ENCODE results near the gene RPL31.
"Not testable (repeated sequence)": the region's sequence is repeated elsewhere in the genome, so short reads cannot be mapped to it uniquely, and the experiment has no call there.

Gene RPL31

DNA sequence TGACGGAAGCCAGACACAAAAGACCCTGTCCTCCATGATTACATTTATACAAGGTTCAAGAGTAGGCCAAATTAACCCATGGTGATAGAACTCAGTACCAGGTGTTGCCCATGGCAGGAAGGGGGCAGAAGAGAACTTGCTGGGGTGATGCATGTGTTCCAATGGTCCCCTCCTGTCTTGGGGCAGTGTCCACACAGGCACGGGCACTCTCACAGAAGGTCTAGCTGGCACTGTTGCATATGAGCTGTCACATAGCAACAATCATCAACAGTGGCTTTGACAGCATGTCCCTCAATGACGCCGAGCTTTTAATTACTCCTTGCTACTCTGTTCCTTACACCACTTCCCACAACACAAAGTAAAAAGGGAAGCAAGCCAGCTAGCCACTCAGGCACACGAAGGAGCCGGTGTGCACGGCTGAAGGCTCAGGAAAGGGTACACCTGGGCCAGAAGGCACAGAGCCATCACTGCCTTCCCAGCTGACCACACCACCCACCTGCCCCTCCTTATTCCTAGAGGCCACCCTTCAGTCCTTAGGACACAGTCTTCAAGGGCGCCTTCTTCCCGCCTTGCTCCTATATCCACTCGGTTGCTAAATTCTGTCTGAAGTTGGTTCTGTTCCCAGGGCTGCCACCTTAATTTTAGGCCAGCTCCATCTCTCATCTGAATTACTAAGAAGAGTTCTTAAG lies 28.9 kb downstream of the RPL31 start:
- DNase-seq, result no peak

DNA sequence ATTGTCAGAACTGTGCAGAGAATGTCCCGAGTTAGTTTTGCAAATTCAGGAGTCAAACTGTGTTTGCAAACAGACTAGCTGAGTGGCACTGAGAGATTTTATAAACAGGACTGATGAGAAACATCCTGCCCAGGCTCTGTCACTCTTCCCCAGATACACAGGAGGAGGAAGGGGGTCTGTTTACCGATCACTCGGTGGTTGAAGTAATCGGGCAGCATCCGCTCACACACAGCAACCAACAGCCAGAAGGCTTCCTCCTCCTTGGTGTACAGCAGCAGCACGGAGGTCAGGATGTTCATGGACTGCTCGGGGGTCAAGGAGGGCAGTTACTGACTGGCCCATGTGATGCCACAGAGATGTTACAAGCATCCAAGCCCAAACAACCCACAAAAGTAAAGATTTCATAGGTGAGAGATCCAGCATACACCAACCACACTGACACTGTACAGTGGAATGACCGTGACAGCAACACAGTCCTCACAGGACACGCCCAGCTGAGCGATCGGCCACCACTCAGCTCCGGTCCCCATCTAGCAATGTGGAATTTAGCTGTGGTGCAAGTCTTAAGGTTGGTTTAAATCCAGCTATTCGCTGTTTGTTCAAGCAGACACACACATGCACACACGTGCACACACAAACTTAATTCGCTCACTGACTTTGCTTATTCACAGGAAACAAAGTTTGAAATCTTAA lies 30.1 kb downstream of the RPL31 start:
- no peak for DNase-seq

DNA sequence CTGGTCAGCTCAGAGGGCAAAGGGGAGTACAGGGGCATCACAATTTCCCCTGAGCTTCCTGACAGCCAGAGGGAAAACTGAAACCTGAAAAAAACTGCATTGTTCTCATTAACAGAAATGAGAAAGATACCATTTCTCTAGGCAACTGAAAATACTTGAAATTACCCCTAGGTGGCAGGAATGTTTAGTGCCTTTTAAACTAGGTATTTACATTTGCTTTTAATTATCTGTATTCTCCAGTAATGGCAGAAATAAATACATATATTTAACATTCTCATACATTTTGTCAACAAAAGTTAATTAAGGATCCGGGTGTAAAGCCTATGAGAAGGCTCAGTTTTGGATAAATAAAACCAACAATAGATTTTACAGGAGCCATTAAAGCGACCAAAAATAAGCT lies 34.5 kb downstream of the RPL31 start:
- no peak for DNase-seq

DNA sequence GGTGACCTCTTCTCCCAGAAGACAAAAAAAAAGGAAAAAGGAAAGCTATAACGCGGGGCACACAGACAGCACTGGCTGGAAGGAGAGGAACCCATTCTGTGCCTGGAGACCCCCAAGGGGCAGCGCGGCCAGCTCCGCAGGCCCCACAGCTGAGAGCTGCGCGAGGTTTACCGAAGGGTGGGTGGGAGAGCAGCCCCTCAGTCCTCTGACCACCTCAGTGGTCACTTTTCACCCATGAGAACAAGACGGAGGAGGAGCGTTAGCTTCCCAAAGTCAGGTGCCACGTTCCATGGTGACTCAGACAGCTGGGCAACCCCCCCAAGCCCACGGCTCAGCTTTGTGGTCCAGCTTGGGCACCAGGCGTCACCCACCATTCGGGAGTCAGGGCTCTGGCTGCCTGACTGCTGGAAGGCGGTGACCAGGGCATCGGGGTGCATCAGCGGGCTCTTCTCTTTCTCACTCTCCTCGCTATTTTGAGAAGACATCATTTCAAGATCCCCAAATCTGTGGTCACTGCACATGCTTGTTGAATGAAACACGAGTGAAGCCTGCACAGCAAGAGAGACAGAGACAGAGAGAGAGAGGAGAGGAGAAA lies 35.2 kb downstream of the RPL31 start:
- DNase-seq, result no peak

DNA sequence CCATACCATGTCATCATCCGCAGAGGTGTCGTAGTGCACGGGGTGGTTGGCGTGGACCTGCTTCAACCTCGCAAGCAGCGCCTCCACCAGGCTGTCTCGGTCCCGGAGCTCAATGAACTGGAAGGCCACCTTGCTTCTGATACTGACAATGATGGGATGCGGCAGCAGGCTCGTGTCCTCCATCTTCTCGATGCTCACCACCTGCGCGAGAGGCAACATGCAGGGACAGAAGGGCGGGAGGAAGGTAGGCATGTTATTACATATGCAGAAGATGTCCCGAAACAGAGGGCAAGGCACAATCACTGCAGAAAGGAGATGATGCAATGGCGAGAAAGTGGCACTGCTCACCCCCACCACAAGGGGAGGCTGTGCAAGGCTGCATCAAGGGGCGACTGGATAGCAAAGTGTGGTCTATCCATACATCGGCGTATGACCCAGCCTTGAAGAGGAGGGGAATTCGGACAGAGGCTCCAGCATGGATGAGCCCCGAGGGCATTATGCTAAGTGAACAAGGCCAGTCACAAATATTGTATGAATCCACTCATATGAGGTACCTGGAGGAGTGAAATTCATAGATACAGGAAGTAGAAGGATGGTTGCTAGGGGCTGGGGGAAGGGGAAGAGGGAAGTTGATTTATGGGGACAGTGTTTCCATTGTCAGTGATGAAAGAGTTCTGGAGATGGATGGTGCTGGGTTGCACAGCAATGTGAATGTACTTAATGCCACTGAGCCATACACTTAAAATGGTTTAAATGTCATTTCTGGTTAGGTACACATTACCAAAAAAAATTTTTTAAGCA lies 36.6 kb downstream of the RPL31 start:
- DNase-seq, result no peak

DNA sequence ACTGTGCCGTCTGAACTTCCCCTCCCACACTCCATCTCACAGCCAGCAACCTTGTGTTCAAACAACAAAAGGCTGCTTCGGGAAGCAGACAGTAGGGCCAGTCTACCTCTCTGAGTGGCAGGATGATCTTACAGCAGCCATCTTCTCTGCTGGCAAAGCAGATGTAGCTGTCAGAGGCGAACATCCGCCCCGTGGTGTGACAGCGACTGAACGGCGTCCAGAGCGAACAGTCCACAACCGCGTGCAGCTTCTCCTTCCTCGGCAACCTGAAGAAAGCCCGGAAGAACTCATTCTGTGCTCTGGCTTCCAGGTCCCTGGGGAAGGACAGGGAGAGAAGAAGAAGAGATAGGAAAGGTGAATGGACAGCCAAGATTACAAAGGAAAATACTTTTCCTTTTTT lies 38.0 kb downstream of the RPL31 start:
- DNase-seq, result no peak

DNA sequence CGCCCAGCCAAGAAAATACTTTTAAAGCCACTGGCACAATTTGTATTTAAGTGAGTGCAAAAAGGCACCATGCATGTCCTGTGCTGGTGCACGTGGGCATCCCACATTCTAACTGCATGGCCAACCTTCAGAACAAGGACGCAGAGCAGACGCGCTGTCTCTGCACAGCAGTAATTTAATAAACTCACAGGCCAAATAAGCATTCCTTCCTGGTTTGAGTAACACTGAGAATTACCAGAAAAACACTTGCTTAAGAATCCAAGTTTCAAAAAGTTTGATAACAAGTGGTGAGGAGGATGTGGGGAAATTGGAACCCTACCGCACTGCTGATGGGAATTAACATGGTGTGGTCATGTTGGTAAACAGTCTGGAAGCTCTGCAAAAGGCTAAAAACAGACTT lies 38.7 kb downstream of the RPL31 start:
- no peak for DNase-seq

DNA sequence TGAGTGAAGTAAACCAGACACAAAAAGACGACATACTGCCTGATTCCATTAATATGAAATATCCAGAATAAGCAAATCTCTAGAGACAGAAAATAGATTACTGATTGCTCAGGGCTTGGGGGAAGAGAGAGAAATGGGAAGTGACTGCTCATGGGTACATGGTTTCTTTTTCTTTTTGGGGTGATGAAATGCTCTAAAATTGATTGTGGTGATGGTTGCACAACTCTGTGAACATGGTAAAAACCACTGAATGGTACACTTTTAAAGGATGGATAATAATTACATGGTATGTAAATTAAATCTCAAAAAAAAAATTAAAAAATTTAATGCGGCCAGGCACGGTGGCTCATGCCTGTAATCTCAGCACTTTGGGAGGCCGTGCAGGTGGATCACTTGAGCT lies 39.3 kb downstream of the RPL31 start:
- DNase-seq, result no peak

DNA sequence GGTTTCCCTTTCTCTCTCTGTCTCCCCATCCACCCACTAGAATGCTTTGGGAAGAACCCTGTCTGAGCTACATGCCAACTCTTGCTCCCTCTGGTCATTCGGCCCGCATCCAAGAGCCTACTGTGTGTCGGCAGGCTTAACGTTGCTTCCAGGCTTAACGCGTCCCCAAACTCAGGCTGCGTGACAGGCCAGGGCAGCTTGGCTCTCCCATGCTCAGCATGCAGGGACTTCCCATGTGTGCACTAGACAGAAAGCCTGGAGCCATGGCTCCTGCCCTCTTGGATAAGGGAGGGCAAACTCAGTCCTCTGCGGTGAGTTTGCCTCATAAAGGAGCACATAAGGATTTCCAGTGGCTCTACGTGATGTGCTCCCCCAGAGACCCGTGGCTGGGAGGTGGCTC lies 43.2 kb downstream of the RPL31 start:
- no peak for DNase-seq

DNA sequence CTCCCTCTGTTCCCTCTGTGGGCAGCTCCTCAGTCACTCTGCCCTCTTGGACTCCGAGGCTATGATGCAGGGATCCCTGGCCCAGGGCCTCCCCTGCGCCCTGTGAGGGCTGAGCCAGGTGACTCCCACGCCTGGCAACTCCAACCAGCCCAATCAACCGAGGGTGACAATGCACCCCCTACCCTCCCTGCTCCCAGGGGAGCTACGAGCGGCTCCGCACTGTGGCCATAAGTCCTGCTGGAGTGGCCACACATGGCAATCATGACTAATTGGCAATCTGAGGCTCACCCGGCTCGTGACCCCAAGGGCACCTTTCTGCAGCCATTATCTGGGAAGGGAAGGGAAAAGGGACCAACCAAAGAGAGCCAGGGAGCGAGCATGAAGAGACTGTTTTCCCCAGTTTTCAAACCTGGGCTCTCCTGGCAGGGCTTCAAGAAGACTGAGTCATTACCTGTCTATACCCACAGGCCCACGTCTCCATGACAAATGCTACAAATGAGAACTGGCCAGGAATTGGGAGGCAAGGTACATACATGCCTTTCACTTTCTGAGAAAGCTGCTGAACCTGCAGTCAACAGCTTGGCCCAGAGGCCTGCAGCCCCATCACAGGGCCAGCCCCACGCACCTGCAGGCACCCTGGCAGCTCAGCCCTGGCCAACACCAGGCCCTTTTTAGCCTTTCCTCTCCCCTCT lies 45.1 kb downstream of the RPL31 start:
- no peak for DNase-seq

DNA sequence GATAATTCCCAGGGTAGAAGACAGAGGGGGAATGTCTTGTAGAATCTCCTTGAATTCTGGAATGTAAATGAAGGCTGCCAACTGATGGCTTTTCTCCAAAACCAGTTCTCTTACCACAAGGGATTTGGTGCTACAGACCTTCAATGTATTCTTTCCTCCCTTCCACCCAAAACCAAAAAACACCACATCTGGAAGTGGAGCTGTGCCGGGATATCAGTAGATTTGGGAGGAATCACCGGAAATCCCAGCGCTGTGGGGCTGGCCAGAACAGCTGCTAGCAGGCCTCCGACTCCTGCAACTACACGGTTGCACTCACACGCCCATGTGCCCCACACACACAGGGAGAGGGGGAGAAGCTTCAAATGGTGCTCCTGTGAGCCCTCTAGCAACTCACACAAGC lies 45.7 kb downstream of the RPL31 start:
- no peak for DNase-seq

DNA sequence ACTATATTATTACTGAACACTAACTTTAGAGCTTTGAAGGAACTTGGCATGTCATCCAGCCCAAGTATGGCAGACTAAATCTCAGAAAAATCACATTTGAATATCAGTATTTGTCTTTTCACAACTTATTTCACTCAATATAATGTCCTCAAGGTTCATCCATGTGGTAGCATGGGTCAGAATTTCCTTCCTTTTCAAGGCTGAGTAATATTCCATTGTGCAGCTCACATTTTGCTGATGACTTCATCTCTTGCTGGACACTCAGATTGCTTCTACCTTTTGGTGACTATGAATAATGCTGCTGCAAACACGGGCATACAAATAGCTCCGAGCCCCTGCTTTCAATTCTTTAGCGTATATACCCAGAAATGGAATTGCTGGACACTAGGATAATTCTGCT lies 46.7 kb downstream of the RPL31 start:
- DNase-seq, result no peak

DNA sequence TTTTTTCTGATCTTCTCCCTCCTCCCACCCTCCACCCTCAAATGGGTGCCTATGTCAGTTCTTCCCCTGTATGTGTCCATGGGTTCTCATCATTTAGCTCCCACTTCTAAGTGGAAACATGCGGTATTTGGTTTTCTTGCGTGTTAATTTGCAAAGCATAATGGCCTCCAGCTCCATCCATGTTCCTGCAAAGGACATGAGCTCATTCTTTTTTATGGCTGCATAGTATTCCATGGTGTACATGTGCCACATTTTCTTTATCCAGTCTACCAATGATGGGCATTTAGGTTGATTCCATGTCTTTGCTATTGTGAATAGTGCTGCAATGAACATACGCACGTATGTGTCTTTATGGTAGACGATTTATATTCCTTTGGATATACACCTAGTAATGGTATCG lies 48.8 kb downstream of the RPL31 start:
- DNase-seq, result not testable (repeated sequence)

DNA sequence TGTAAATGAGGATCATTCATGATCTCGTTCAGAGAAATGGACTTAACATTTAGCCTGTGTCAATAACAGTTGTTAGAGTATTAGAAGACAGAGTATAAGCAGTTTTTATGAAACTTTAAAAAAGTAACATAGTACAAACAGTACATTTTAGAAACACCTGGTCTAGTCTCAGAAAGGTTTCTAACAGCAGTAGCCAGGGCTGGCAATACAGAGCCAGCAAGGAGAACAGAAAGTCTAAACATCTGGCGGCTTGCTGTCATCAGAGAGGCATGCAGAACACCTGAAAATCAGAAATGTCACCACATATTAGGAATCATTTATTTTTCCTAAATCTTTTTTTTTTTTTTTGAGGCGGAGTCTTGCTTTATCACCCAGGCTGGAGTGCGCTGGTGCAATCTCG lies 50.1 kb downstream of the RPL31 start:
- no peak for DNase-seq

DNA sequence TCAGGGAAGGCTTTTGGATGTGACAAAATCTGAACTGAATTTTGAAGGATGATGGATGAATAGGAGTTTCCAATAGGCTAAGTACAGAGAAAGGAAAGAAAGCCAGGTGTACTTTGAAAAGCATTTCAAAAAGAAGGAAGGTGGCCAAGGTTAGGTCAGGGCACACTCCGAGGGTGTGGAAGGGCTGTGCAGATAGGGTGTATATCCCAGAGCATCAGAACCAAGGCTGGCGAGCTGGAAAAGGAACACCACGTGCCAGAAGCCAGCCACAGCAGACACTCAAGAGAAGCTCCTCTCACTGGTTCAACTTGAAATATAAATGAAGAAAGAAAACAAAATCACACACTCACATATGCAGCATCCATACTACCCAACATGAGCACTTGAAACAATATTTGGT lies 51.0 kb downstream of the RPL31 start:
- DNase-seq, result no peak

Data from effector CD4-positive, alpha-beta T cell (primary cell).